Measurements from ENCODE around the gene DYNLT1.
"Not testable (repeated sequence)": the region's sequence is repeated elsewhere in the genome, so short reads cannot be mapped to it uniquely, and the experiment has no call there.

DYNLT1 gene

GRCh38 chr6:158640519-158640918 lies 4.0 kb downstream of the DYNLT1 start:
- DNase-seq (ENCODE audit: low spot score) = no peak

DNA sequence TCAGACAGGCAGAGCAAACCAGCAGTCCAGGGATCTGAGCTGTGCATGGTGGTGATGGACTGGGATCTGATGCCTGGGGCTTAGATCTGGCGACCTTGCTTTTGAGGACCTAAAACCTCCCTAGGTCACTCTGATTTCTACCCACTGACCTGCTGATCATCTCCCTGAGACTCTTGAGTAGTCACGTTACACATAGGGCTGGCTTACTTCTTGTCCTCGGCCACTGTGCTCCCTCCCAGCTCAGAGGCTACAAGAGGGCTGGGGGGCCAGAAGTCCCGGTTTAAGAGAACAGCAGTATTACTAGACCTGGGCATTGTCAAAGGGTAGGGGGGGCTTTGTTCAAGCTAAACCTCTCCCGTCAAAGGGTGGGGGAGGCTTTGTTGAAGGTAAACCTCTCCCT lies 5.5 kb downstream of the DYNLT1 start:
- DNase-seq (ENCODE audit: low spot score) = no peak

- no peak for DNase-seq (ENCODE audit: low spot score)
These were observed 6.2 kb downstream of the DYNLT1 start for GRCh38 chr6:158638324-158638854.

- DNase-seq (ENCODE audit: low spot score) = no peak
These were observed 7.8 kb downstream of the DYNLT1 start for GRCh38 chr6:158636778-158637177.

- no peak for DNase-seq (ENCODE audit: low spot score)
These were observed 9.0 kb downstream of the DYNLT1 start for GRCh38 chr6:158635427-158636073.

GRCh38 chr6:158634695-158635426 lies 9.7 kb downstream of the DYNLT1 start:
- DNase-seq (ENCODE audit: low spot score) = no peak

DNA sequence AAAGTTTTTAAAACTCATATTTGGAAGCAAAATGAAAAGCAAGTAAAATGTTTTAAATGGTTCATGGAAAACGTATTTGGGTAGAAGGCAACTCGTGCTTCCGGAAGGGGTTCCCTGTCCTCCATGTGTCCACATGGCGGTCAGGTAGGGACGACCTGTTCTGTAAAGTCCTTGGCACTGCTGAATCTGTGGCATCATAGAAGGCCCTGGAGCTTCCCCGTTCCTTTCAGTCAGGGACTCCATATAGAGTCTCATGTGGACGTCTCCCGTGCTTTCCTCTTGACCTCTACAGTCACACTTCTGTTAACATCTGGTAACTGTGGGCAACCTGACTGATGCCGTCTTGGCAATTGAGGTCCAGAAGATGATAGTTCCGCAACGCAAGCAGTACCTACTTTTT lies 11.4 kb downstream of the DYNLT1 start:
- no peak for DNase-seq (ENCODE audit: low spot score)

DNA sequence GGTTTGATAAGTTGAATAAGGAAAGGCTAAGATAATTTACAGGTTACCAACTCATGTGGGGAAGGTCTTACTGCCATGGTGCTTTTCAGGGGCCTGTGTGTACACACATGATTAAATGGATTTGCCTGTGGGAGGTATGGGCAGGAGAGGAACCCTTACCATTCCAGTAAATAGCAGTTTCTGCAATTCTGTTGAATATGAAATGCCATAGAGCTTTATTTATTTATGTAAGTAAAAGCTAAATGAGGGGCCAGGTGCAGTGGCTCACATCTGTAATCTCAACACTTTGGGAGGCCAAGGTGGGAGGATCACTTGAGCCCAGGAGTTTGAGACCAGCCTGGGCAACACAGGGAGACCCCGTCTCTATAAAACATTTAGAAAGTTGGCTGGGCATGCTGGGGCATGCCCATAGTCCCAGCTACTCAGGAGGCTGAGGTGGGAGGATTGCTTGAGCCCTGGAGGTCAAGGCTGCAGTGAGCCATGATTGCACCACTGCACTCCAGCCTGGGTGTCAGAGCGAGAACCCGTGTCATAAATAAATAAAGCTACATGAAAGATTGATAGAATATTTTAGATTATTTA lies 11.9 kb downstream of the DYNLT1 start:
- not testable (repeated sequence) for DNase-seq (ENCODE audit: low spot score)

- DNase-seq (ENCODE audit: low spot score) = no peak
These were observed 12.6 kb downstream of the DYNLT1 start for GRCh38 chr6:158631678-158632537.

DNA sequence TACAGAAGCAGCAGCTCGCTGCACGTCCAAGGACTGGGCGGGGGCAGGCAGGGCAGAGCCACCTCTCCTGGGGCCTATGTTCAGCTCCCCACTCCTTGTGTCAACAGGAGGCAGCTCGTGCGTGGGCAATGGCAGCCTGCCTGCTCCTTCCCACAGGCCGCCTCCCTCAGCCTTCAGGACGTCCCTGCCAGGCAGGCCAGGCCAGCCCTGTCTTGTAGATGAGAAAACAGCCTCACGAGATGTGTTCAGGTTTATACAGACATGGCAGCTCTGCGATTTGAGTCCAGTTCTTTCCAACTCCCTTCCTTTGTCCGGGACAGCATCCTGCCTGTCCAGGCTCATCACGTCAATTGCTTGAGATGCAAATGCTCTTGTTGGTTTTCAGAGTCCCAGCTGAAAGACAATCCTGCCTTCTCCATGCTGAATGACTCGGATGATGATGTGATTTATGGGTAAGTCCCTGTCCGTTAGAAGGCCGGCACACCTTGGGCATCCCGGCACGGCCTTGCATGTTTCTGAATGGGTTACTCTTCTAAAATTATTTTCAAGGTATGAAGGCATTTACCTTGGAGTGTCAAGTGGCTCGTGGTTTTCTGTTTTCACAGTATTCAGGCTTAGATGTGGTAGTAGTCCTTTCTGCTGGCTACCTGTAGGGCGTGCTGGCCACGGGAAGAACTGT lies 13.5 kb downstream of the DYNLT1 start:
- DNase-seq (ENCODE audit: low spot score) = no peak

DNA sequence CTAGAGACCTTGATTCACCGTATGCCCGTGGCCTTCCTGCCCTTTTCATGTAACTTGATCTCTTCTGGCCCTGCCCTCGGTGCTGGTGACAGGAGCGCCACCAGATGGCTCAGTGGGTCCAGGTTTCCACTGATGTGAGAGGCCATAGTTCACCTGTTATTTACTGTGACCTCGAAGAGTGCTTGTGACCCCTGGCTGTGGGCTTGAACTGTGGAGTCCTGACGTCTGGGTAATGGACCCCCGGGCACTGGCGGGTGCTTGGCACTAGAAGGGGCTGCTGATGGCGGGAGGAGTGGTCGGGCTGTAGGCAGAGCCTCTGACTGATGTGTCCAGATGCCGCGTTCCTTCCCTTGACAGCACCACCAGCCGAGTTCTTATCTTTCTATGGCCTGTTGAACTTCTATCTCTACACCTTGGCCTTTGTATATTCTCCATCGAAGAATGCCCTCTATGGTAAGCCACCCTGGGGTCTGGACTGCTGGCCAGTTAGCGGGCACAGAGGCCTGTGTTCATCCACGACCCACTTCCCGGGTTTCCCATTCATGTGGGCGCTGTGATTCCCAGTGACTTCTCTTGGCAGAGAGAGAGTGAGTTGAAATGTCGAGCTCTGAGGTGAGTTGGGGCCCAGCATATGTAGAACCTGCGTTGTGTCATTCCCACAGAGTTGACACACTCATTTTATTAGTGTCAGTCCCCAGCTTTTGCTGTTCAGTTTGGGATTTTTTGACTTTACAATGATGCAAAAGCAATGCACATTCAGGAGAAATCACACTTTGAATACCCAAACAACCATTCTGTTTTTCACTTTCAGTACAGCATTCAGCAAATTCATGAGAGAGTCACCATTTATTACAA lies 14.9 kb downstream of the DYNLT1 start:
- no peak for DNase-seq (ENCODE audit: low spot score)

DNA sequence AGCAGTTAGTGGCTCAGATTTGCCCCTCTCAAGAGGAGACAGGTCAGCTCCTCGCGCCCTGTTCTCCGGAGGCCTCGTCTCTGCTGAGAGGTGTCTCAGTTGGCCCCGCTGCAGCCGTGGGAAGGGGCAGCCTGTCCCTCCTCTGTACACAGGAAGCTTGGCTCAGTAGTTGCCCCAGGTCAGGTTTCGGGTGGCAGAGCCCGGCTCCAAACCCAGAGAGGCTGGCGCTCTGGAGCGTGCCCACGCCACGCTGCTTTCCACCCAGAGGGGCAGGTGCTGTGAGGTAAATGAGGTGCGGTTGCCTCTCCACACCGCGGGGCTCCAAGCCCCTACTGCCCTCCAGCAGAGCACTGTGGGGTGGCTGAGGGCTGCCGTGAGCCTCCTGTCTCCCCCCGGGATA lies 16.0 kb downstream of the DYNLT1 start:
- no peak for DNase-seq (ENCODE audit: low spot score)

- no peak for DNase-seq (ENCODE audit: low spot score)
These were observed 16.7 kb downstream of the DYNLT1 start for GRCh38 chr6:158627940-158628211.

- DNase-seq (ENCODE audit: low spot score) = no peak
These were observed 17.2 kb downstream of the DYNLT1 start for GRCh38 chr6:158627168-158627939.

DNA sequence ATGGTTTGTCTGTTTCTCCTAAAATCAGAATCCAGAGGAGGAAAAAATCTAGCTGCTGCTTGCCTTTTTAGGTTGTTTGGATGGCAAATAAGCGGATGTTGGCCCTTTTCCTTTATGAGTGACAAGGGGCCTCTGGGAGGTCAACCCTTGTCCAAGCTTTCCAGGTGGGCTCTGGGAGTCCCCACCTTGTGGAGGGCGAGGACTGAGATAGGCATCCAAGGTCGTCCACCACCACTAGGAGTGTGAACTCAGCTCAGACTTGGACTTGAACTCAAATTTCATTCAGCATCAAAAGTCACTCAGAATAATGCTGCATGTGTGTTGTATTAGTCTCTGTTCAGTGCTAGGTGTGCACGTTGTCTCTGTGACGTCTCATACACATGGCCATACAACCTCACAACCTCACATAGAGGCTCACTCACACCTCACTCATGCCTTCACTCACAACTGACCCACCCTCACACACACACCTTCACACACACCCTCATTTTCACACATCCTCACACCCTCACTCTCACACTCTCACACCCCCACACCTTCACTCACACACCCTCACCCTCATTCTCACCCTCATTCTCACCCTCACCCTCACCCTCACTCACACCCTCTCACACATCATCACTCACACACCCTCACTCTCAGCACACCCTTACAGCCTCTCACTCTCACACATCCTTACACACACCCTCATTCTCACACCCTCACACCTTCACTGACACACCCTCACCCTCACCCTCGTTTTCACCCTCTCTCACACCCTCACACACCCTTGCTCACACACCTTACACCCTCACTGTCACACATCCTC lies 18.0 kb downstream of the DYNLT1 start:
- DNase-seq (ENCODE audit: low spot score) = no peak

DNA sequence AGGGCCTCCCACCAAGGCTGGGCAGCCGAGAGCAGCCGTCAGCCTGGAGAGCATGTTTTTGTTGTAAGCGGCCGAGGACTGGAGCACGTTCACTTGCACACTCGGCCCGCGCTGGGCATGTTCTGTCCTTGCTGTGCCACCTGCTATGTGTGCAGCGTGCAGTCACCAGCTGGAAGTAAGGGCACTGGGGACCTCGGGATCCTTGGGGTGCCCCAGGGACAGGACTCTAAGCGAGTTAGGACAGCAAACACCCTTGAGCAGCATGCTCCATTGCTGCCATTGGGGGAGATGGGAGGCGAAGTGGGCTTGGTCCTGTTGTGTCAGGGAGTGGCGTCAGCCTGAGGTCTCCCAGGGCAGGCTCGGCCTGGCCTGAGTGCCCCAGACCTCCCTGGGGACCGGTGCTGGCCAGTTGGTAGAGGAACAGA lies 18.6 kb downstream of the DYNLT1 start:
- no peak for DNase-seq (ENCODE audit: low spot score)

- no peak for DNase-seq (ENCODE audit: low spot score)
These were observed 19.6 kb downstream of the DYNLT1 start for GRCh38 chr6:158624684-158625682.
